H1 (cell line): ENCODE measurements around the gene CPM. TPM values are rescaled to one million over a fixed set of nuclear protein-coding genes. Genes with fewer than 3 reads are reported as not detected.

Source experiments
- CTCF ChIA-PET: fragments of 300-600 bp; sonication (Branson Sonifier 250); formaldehyde crosslinking; loops from one replicate; lab custom pipeline; 2021; ENCODE audit not compliant: partially characterized antibody; lab: Charles Lee
- POLR2A ChIA-PET: fragments of 300-600 bp; sonication (Branson Sonifier 250); formaldehyde crosslinking; loops from one replicate; lab custom pipeline; 2021; ENCODE audit warnings: inconsistent platforms; ENCODE audit not compliant: partially characterized antibody; lab: Charles Lee
- DNase-seq, 2 experiments: peaks; one replicate each; pipeline versions ENCODE4 v3.0.0 to v3.0.0-alpha.2; 2010 to 2022; ENCODE audit warnings: low spot score in 2 of 2, low read depth in 1 of 2, mixed read lengths in 1 of 2
- FAIRE-seq: peaks from 2 replicates; lab custom pipeline; 2011; peaks lifted over from hg19 to GRCh38; lab: Jason Lieb, UNC
- H2AFZ ChIP-seq: 2 replicates; pipeline ENCODE4 v1.8.1; 2012; ENCODE audit warnings: low read length, inconsistent platforms
- H2AK5ac ChIP-seq: 2 replicates; pipeline ENCODE4 v1.6.1; 2013; ENCODE audit warnings: low read depth, low read length
- H2BK120ac ChIP-seq: replicated peaks from 2 replicates; pipeline ENCODE3; 2013; ENCODE audit warnings: low read depth, low read length, inconsistent platforms
- H2BK12ac ChIP-seq: 2 replicates; pipeline ENCODE4 v1.6.1; 2013; ENCODE audit warnings: low read depth, low read length
- H2BK15ac ChIP-seq: 2 replicates; pipeline ENCODE4 v1.6.1; 2013; ENCODE audit warnings: low read length
- H2BK20ac ChIP-seq: 2 replicates; pipeline ENCODE4 v1.6.1; 2013; ENCODE audit warnings: low read length
- H2BK5ac ChIP-seq: 2 replicates; pipeline ENCODE4 v1.6.1; 2013; ENCODE audit warnings: low read depth, low read length
- H3K14ac ChIP-seq: 2 replicates; pipeline ENCODE4 v1.6.1; 2013; ENCODE audit warnings: inconsistent platforms; ENCODE audit not compliant: insufficient read length
- H3K18ac ChIP-seq: 2 replicates; pipeline ENCODE4 v1.6.1; 2013; ENCODE audit warnings: low read length; ENCODE audit errors: extremely low read depth
- H3K23ac ChIP-seq: 2 replicates; pipeline ENCODE4 v1.6.1; 2013; ENCODE audit warnings: inconsistent platforms; ENCODE audit not compliant: insufficient read length
- H3K23me2 ChIP-seq: 2 replicates; pipeline ENCODE4 v1.6.1; 2013; ENCODE audit warnings: low read depth, low read length
- H3K27ac ChIP-seq: 2 replicates; pipeline ENCODE4 v1.6.1; 2011; ENCODE audit warnings: low read depth, low read length, inconsistent platforms
- H3K27me3 ChIP-seq, 4 experiments: replicated peaks in 1 of 4; 1 replicate in 1 of 4; 2 replicates in 3 of 4; pipeline versions ENCODE4 v1.6.1 to v1.8.1; 2011 to 2013; ENCODE audit warnings: low read length in 3 of 4, mild to moderate bottlenecking in 3 of 4, inconsistent platforms in 2 of 4, mixed read lengths in 2 of 4, moderate library complexity in 1 of 4; ENCODE audit not compliant: control insufficient read depth in 3 of 4, insufficient read depth in 3 of 4; ENCODE audit errors: extremely low read depth in 1 of 4
- H3K36me3 ChIP-seq, 4 experiments: 2 replicates each; pipeline versions ENCODE4 v1.6.1 to v1.8.1; 2011 to 2013; ENCODE audit warnings: mild to moderate bottlenecking in 4 of 4, low read length in 3 of 4, moderate library complexity in 2 of 4, control low read depth in 1 of 4, inconsistent platforms in 1 of 4; ENCODE audit not compliant: insufficient read depth in 4 of 4, control insufficient read depth in 2 of 4
- H3K4ac ChIP-seq: replicated peaks from 2 replicates; pipeline ENCODE3; 2013; ENCODE audit warnings: low read length, low read depth, mixed read lengths, inconsistent platforms; ENCODE audit not compliant: insufficient read length
- H3K4me1 ChIP-seq, 4 experiments: replicated peaks in 1 of 4; 1 replicate in 1 of 4; 2 replicates in 3 of 4; pipeline versions ENCODE4 v1.6.1 to v1.8.1; 2011 to 2013; ENCODE audit warnings: low read length in 3 of 4, inconsistent platforms in 2 of 4, mixed read lengths in 1 of 4; ENCODE audit not compliant: insufficient read depth in 4 of 4, control insufficient read depth in 3 of 4
- H3K4me2 ChIP-seq, 2 experiments: 2 replicates each; pipeline versions ENCODE4 v1.6.1 to v1.8.1; 2011 to 2013; ENCODE audit warnings: low read depth in 2 of 2, low read length in 2 of 2, control low read depth in 1 of 2, inconsistent platforms in 1 of 2, mild to moderate bottlenecking in 1 of 2; ENCODE audit not compliant: insufficient read depth in 1 of 2
- H3K4me3 ChIP-seq, 4 experiments: fragments of 200-600, 300-600 bp in 1 of 4; sonication (generic), shearing (Covaris generic), sonication (Bioruptor Twin) in 1 of 4; 2 replicates each; pipeline versions ENCODE4 v1.5.1 to v1.8.1; 2011 to 2016; ENCODE audit warnings: low read length in 4 of 4, low read depth in 3 of 4, control low read depth in 2 of 4, inconsistent platforms in 2 of 4, mild to moderate bottlenecking in 2 of 4, mixed read lengths in 1 of 4, moderate library complexity in 1 of 4; ENCODE audit not compliant: insufficient read depth in 2 of 4; ENCODE audit errors: extremely low read depth in 1 of 4
- H3K56ac ChIP-seq: replicated peaks from 2 replicates; pipeline ENCODE3; 2013; ENCODE audit warnings: low read depth, mild to moderate bottlenecking, mixed read lengths, low read length, inconsistent platforms; ENCODE audit not compliant: insufficient read length
- H3K79me1 ChIP-seq: 2 replicates; pipeline ENCODE4 v1.6.1; 2013; ENCODE audit warnings: low read depth, low read length, control low read depth
- H3K79me2 ChIP-seq, 2 experiments: 2 replicates each; pipeline versions ENCODE4 v1.6.1 to v1.8.1; 2012 to 2013; ENCODE audit warnings: low read length in 2 of 2, mild to moderate bottlenecking in 2 of 2, inconsistent platforms in 1 of 2; ENCODE audit not compliant: insufficient read depth in 2 of 2, control insufficient read depth in 1 of 2
- H3K9ac ChIP-seq, 4 experiments: replicated peaks in 1 of 4; 1 replicate in 1 of 4; 2 replicates in 3 of 4; pipeline versions ENCODE4 v1.6.1 to v1.8.1; 2011 to 2013; ENCODE audit warnings: low read depth in 3 of 4, low read length in 3 of 4, control low read depth in 2 of 4, mild to moderate bottlenecking in 2 of 4, moderate library complexity in 2 of 4, inconsistent platforms in 1 of 4; ENCODE audit errors: extremely low read depth in 1 of 4
- H3K9me3 ChIP-seq, 2 experiments: 2 replicates each; pipeline versions ENCODE4 v1.6.1 to v1.8.1; 2012 to 2013; ENCODE audit warnings: mild to moderate bottlenecking in 2 of 2, moderate library complexity in 2 of 2, control low read depth in 1 of 2, inconsistent platforms in 1 of 2, low read depth in 1 of 2, low read length in 1 of 2, mixed read lengths in 1 of 2; ENCODE audit not compliant: insufficient read depth in 2 of 2
- H4K20me1 ChIP-seq, 2 experiments: replicated peaks in 1 of 2; 2 replicates each; pipeline versions ENCODE3 to v1.8.1; 2011 to 2013; ENCODE audit warnings: inconsistent platforms in 2 of 2, low read length in 2 of 2, mild to moderate bottlenecking in 1 of 2; ENCODE audit not compliant: insufficient read depth in 2 of 2, control insufficient read depth in 1 of 2
- H4K5ac ChIP-seq: 2 replicates; pipeline ENCODE4 v1.6.1; 2013; ENCODE audit warnings: low read length, low read depth, mixed read lengths, inconsistent platforms; ENCODE audit not compliant: insufficient read length
- H4K8ac ChIP-seq: 2 replicates; pipeline ENCODE4 v1.8.0; 2013; ENCODE audit warnings: mild to moderate bottlenecking, moderate library complexity, low read length, inconsistent platforms; ENCODE audit not compliant: insufficient read depth; ENCODE audit errors: extremely low read depth
- H4K91ac ChIP-seq: replicated peaks from 2 replicates; pipeline ENCODE3; 2013; ENCODE audit warnings: low read length, mixed read lengths, inconsistent platforms; ENCODE audit not compliant: insufficient read length
- POLR2A ChIP-seq, 2 experiments: IDR thresholded peaks; 1 replicate in 1 of 2; 2 replicates in 1 of 2; pipeline ENCODE4 v1.6.1; 2011; ENCODE audit warnings: low read depth in 2 of 2, low read length in 2 of 2, mild to moderate bottlenecking in 2 of 2; ENCODE audit errors: control extremely low read depth in 1 of 2
- POLR2AphosphoS5 ChIP-seq: IDR thresholded peaks from 2 replicates; pipeline ENCODE4 v1.6.1; 2011; ENCODE audit warnings: low read depth, low read length
- WGBS, 2 experiments: shearing (Covaris generic) in 1 of 2; methylation state at CpG; one replicate each; pipeline versions ENCODE4 v1.1.6 to v1.1.7; 2013 to 2015; ENCODE audit warnings: low lambda C conversion rate in 2 of 2, mixed read lengths in 2 of 2, inconsistent platforms in 1 of 2, low coverage in 1 of 2, missing lambda C conversion rate in 1 of 2; ENCODE audit not compliant: insufficient replicate concordance in 2 of 2, insufficient coverage in 1 of 2, insufficient read length in 1 of 2; ENCODE audit errors: extremely low coverage in 1 of 2, missing lambda C conversion rate in 1 of 2; 5-methylcytosine and 5-hydroxymethylcytosine counted together
- polyA plus RNA-seq, 7 experiments: library from polyadenylated mRNA; depleted of rRNA in 3 of 7; stranded (reverse) in 5 of 7; unstranded in 2 of 7; fragments of >200 nt in 5 of 7; fragments of 200-250 nt in 2 of 7; gene quantifications; 1 replicate in 5 of 7; 2 replicates in 1 of 7; 4 replicates in 1 of 7; pipeline versions ENCODE4 v1.2.1 to v1.2.3, GENCODE V29; 2011 to 2013; ENCODE audit warnings: missing spikeins in 2 of 7, mixed read lengths in 2 of 7
- total RNA-seq: library from RNA; stranded (reverse); fragmentation: NEBNext Ultra II Directional; extraction: Animal tissue kit (Norgen Biotek cat#: 25700); gene quantifications from 2 replicates; pipeline ENCODE4 v1.2.1, GENCODE V29; 2021
- TF ChIP-seq, protein P1 (sequence below): IDR thresholded peaks from 2 replicates; pipeline ENCODE4 v1.6.1; 2012; ENCODE audit warnings: inconsistent platforms

Gene CPM
- total and polyA plus RNA-seq, 2 of the 8 experiments (the other 6 are each of a cell fraction or from before 2014, with no cell fraction given) = 0.33 to 3.1 TPM

DNA sequence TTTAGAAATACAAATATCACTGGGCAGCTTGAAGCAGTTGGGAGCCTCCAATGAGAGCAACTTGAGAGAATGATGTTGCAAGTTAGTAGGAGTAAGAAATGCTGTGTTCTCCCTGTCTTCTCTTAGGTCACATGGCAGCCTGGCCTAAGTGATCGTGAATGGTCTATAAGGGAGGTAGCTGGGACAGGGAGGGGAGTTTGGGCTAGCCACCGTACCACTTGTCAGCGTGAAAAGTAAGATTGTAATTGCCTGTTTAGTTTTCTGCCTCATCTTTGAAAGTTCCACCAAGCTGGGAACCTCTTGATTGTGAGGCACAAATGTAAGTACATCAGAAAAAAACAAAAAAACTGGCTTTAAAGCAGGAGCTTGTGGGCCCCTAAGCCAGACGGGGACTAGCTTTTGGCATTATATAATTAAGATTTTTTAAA lies 88.6 kb downstream of the CPM start:
- CTCF ChIA-PET = interaction anchor here (0.6 to 4.0 kb wide), 9 partner anchors 10 to 622 kb away, joined by 3 to 33 read pairs (median 4); no protein-coding TSS in a partner anchor
- POLR2A ChIA-PET = interaction anchor here (1.2 to 4.5 kb wide), 9 partner anchors 10 to 92 kb away, joined by 3 to 18 read pairs (median 4); partner anchors contain the start of gene MDM2
- TF ChIP-seq POLR2AphosphoS5 (peak; percentile 67; the same call in 1 of the 2 replicates), POLR2A (IDR thresholded peaks at IDR 0.05; ENCODE audit: control extremely low read depth in 1 of 2, low read depth in 2 of 2, low read length in 2 of 2) (peak in 1 of 2 experiments; percentile 22; a peak in 1 of 3 replicates)
- TF ChIP-seq, protein P1, sequence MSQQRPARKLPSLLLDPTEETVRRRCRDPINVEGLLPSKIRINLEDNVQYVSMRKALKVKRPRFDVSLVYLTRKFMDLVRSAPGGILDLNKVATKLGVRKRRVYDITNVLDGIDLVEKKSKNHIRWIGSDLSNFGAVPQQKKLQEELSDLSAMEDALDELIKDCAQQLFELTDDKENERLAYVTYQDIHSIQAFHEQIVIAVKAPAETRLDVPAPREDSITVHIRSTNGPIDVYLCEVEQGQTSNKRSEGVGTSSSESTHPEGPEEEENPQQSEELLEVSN = no peak

More for the DNA sequence above, 88.6 kb downstream of the CPM start:
- Histone ChIP-seq H3K56ac (no peak overlapping the region), H3K9me3 (no peaks in the 10 kb centered on the region), H2BK120ac (no peak overlapping the region), H3K9ac (no peak overlapping the region), H3K14ac (no peak overlapping the region), H3K4me2 (no peak overlapping the region), H3K27me3 (no peaks in the 10 kb centered on the region), H4K91ac (no peak overlapping the region), H3K79me1 (no peaks in the 10 kb centered on the region), H2BK12ac (no peak overlapping the region), H3K4me1 (no peaks in the 10 kb centered on the region), H2AFZ (no peak overlapping the region), H2BK15ac (no peak overlapping the region), H3K18ac (no peak overlapping the region), H3K36me3 (peaks cover 10 to 42% (median 33%) of the 10 kb centered on the region in 4 experiments; a peak in 7 of 8 replicates), H2AK5ac (no peak overlapping the region), H4K8ac (no peak overlapping the region), H4K20me1 (peaks cover 4 to 5% of the 10 kb centered on the region in 2 experiments), H4K5ac (no peak overlapping the region), H3K4me3 (no peak overlapping the region), H3K27ac (no peak overlapping the region), H3K79me2 (0 out of 4 replicates have a peak, but pooled peaks cover 0 to 4% of the 10 kb centered on the region in 2 experiments), H2BK20ac (no peak overlapping the region), H3K23me2 (no peaks in the 10 kb centered on the region), H3K23ac (no peak overlapping the region), H2BK5ac (no peak overlapping the region), H3K4ac (no peak overlapping the region)
- 94% methylated on average over 4 of the region's 4 CpGs; no CpG with 5 or more reads in 1 of the 2 experiments for WGBS, 2 experiments
- FAIRE-seq = no peak
- DNase-seq = no peak
